Measurements from ENCODE around the gene BBS9.

Gene BBS9

DNA sequence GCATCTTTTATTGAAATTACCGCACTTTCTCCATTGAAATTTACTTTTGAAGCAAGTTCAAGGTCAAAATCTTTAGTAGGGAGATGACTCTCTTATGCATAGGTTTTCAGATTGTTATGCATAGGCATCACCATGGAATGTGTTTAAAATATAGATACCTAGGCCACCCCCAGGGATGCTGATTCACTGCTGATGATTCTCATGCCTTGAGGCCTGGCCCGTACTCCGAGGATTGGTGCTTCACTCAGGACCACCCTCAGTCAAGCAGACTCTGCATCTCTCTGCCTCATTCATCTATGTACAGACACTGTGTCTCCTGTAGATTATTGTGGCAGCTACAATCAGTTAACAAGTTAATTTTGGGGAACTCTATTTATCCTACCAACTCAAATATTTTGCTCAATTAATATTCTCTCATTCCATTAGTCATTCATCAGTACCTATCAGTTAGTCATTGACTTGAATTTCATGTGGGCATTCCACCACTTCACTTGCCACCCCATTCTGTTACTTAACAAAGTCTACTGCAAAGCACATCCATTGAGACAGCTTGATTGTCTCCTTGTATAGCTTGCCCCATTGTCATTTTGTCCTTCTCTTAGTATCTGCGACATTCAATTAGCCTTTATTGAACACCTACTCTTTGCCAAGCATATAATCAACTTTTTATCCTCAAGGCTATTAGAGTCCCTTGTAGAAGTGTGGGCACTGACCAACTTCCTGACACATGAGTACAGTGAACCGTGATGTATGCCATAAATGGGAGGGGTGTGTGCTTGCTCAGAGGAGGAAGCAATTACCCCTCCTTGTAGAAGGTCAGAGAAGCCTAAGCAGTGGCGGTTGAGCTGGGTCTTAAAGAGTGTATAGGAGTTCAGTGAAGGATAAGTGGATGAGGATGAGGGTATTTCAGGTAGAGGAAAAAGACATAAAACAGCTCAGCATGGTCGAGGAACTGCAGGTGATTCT is 520.4 kb downstream of the BBS9 start:
- no peak for DNase-seq (ENCODE audit: low spot score)

DNA sequence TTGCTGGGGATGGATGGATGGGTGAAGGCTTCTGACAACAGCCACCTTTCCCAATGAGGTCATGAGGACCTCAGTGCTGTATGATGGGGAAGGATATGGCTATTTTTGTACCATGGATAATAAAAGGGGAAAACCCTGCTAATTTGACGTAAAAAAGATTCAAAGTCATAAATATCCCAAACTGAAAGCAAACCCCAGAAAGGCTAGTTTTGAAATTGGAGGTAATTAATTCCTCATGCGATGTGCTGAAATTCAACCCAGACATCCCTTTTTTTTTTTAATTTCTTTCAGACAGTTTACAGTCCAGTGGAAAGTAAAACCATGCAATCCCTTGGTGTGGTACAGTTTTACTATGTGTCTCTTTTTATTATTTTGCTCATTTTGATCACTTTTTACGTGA is 521.5 kb downstream of the BBS9 start:
- DNase-seq (ENCODE audit: low spot score), result no peak

DNA sequence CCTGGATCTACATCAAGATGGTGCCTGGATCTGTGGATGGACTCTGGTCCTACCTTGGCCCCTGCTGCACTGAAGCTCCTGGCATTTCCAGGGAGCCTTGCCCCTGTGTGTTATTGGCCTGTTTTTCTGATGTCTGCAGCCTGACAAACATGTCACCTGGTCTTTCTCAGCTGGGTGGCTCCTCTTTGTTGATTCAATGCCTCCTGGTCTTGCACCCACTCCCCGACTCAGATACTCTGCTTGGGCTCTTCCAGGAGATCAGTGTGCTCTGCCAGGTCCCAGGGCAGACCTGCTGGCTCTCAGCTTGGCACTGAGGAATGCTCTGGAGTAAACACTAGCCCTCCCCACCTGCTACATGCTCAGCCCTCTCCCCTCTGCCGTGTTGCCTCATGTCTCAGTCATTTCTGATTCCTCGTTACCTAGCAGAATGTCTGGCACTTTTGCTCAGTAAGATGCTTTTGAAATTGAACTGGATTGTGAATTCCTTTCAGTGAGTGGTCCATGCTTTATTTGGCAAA is 522.7 kb downstream of the BBS9 start:
- DNase-seq (ENCODE audit: low spot score), result no peak

DNA sequence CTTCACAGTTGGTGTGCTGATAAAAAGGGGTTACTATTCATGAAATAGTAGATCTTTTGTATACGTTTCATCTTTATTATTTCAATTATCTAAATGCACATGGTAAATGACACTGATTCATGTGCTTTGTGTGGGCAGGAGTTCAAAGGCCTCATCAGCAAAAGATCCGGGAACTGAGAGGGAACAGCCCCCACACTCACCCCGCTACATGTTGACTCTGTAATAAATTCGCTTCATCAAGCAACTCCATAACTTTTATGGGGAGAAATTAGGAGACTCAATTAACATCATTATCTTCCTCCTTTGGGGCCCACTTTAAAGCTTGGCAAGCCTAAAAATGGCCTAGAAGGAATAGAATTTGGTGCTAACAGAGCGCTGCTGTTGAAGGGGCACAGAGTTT is 525.3 kb downstream of the BBS9 start:
- no peak for DNase-seq (ENCODE audit: low spot score)

All from D341Med (cell line).